Measurements from ENCODE around the gene GRHL3. TPM values are rescaled to one million over a fixed set of nuclear protein-coding genes. Genes with fewer than 3 reads are reported as not detected.

Gene GRHL3
- total RNA-seq, 1 experiment from 2014 or later = not detected

GRCh38 chr1:24369801-24370200 lies 50.6 kb downstream of the GRHL3 start:
- DNase-seq (ENCODE audit: low read depth) = no peak

- DNase-seq (ENCODE audit: low read depth) = no peak
Measured at GRCh38 chr1:24373044-24373443, 53.9 kb downstream of the GRHL3 start.

GRCh38 chr1:24373710-24374109 lies 54.6 kb downstream of the GRHL3 start:
- DNase-seq (ENCODE audit: low read depth) = no peak

GRCh38 chr1:24374891-24375786 lies 56.0 kb downstream of the GRHL3 start:
- no peak for DNase-seq (ENCODE audit: low read depth)

- no peak for DNase-seq (ENCODE audit: low read depth)
Measured at GRCh38 chr1:24379733-24380315, 60.7 kb downstream of the GRHL3 start.

GRCh38 chr1:24380508-24380907 lies 61.4 kb downstream of the GRHL3 start:
- DNase-seq (ENCODE audit: low read depth) = no peak

- no peak for DNase-seq (ENCODE audit: low read depth)
Measured at GRCh38 chr1:24381256-24381655, 62.1 kb downstream of the GRHL3 start.

- DNase-seq (ENCODE audit: low read depth) = no peak
Measured at GRCh38 chr1:24382165-24382577, 63.0 kb downstream of the GRHL3 start.

- no peak for DNase-seq (ENCODE audit: low read depth)
Measured at GRCh38 chr1:24383381-24383940, 64.3 kb downstream of the GRHL3 start.

GRCh38 chr1:24384251-24385090 lies 65.3 kb downstream of the GRHL3 start:
- DNase-seq (ENCODE audit: low read depth) = no peak

- no peak for DNase-seq (ENCODE audit: low read depth)
Measured at GRCh38 chr1:24385160-24385940, 66.2 kb downstream of the GRHL3 start.

GRCh38 chr1:24386241-24386640 lies 67.1 kb downstream of the GRHL3 start:
- DNase-seq (ENCODE audit: low read depth) = no peak

GRCh38 chr1:24386931-24387330 lies 67.8 kb downstream of the GRHL3 start:
- DNase-seq (ENCODE audit: low read depth) = no peak

- DNase-seq (ENCODE audit: low read depth) = no peak
Measured at GRCh38 chr1:24387636-24388175, 68.5 kb downstream of the GRHL3 start.

- no peak for DNase-seq (ENCODE audit: low read depth)
Measured at GRCh38 chr1:24388331-24388885, 69.3 kb downstream of the GRHL3 start.

GRCh38 chr1:24389231-24389678 lies 70.1 kb downstream of the GRHL3 start:
- no peak for DNase-seq (ENCODE audit: low read depth)

- peak; percentile 72 for DNase-seq (ENCODE audit: low read depth)
Measured at GRCh38 chr1:24390924-24391782, 72.0 kb downstream of the GRHL3 start.

GRCh38 chr1:24391882-24392603 lies 72.9 kb downstream of the GRHL3 start:
- no peak for DNase-seq (ENCODE audit: low read depth)

GRCh38 chr1:24392604-24392946 lies 73.4 kb downstream of the GRHL3 start:
- no peak for DNase-seq (ENCODE audit: low read depth)

All from LHCN-M2 (cell line).